Measurements from ENCODE around the gene MEIS1. TPM values are rescaled to one million over a fixed set of nuclear protein-coding genes. Genes with fewer than 3 reads are reported as not detected.

The MEIS1 gene
- 4.1 and 5.9 TPM in 2 replicates for total RNA-seq (2014; rRNA removed)
- percentile 49 among the genes with signal in this experiment for Bru-seq, nascent RNA
- BruChase-seq, experiment 1, labeled RNA remaining after a 6-hour chase = percentile 35 among the genes with signal in this experiment
- BruChase-seq, experiment 2, labeled RNA remaining after a 2-hour chase = percentile 35 among the genes with signal in this experiment
- long read RNA-seq, partial matches to known transcripts = 1 of 2 reads
- long read RNA-seq, other reads (novel, unspliced or antisense) = 1 of 2 reads

GRCh38 chr2:66434679-66435548 lies at the start of gene MEIS1:
Gene MEIS1, plus strand, starts transcription at chr2:66435125. Its CDS starts 732 bp downstream, at chr2:66435857.
- Histone ChIP-seq H3K36me3 (ENCODE audit: low read depth, low read length) (no peaks in the 10 kb centered on the region), H3K27ac (ENCODE audit: low read length) (peak within 1 kb of the TSS; percentile 55), H3K79me2 (ENCODE audit: low read length) (peaks cover 16% of the 10 kb centered on the region; the same call in 1 of the 2 replicates), H3K4me3 (ENCODE audit: low read length) (peak within 1 kb of the TSS; percentile 91), H3K9ac (ENCODE audit: low read length) (peak within 1 kb of the TSS; percentile 74), H3K9me2 (replicated peaks; ENCODE audit: low read length) (no peaks in the 10 kb centered on the region), H2AFZ (ENCODE audit: low read length) (peak within 1 kb of the TSS; percentile 91), H3K4me2 (ENCODE audit: low read length) (peak within 1 kb of the TSS; percentile 95), H3K9me3 (ENCODE audit: low read length) (no peaks in the 10 kb centered on the region), H3K4me1 (ENCODE audit: insufficient read depth, low read length) (no peaks in the 10 kb centered on the region), H4K20me1 (ENCODE audit: low read length) (no peaks in the 10 kb centered on the region), H3K27me3 (ENCODE audit: low read length) (no peaks in the 10 kb centered on the region), H3F3A (ENCODE audit: low read length, unreplicated experiment) (no peaks in the 10 kb centered on the region)
- TSS peak; percentile 79 for BruUV-seq (replicated peaks)
- ChIA-PET CTCF (interaction anchor here (0.6 to 1.0 kb wide), 3 partner anchors 63 to 1127 kb away, joined by 3 to 4 read pairs (median 3); no protein-coding TSS in a partner anchor), POLR2A (ENCODE audit: unreplicated experiment) (interaction anchor here (0.6 kb wide), 2 partner anchors 140 to 920 kb away, joined by 3 to 5 read pairs; no protein-coding TSS in a partner anchor)
- DNase-seq (peak; percentile 90), ATAC-seq (peak; percentile 77)
- intact Hi-C loops (cut with micrococcal nuclease) = loop anchor here (1.0 to 10.0 kb wide), 6 partner anchors 55 to 1597 kb away; partner anchors contain the start of gene ETAA1
- TF ChIP-seq EZH2phosphoT487 (IDR thresholded peaks at IDR 0.05; ENCODE audit: borderline replicate concordance, low read length) (no peak), EZH2 (IDR thresholded peaks at IDR 0.05; ENCODE audit: low read length, unreplicated experiment) (no peak), CTCF (conservative IDR thresholded peaks at IDR 0.05; ENCODE audit: low read depth, low read length) (no peak)

- no peak overlapping the region for H3K4me2 ChIP-seq (ENCODE audit: low read length)
- H3K9me2 ChIP-seq (replicated peaks; ENCODE audit: low read length) = no peaks in the 10 kb centered on the region
- no peak overlapping the region for H3K4me3 ChIP-seq (ENCODE audit: low read length)
- ATAC-seq (no peak), DNase-seq (no peak)
- H3K4me1 ChIP-seq (ENCODE audit: insufficient read depth, low read length) = peaks cover 14% of the 10 kb centered on the region
- no peak overlapping the region for H3K27ac ChIP-seq (ENCODE audit: low read length)
- no peak overlapping the region for H2AFZ ChIP-seq (ENCODE audit: low read length)
- peaks cover 55% of the 10 kb centered on the region for H3K27me3 ChIP-seq (ENCODE audit: low read length)
- H3K9ac ChIP-seq (ENCODE audit: low read length) = no peak overlapping the region
- H3K36me3 ChIP-seq (ENCODE audit: low read depth, low read length) = no peaks in the 10 kb centered on the region
- intact Hi-C loops (cut with micrococcal nuclease) = no loop called here
- no peaks in the 10 kb centered on the region for H4K20me1 ChIP-seq (ENCODE audit: low read length)
- TF ChIP-seq EZH2 (IDR thresholded peaks at IDR 0.05; ENCODE audit: low read length, unreplicated experiment) (no peak), EZH2phosphoT487 (IDR thresholded peaks at IDR 0.05; ENCODE audit: borderline replicate concordance, low read length) (no peak), CTCF (conservative IDR thresholded peaks at IDR 0.05; ENCODE audit: low read depth, low read length) (no peak)
- no peaks in the 10 kb centered on the region for H3K79me2 ChIP-seq (ENCODE audit: low read length)
- ChIA-PET POLR2A (ENCODE audit: unreplicated experiment) (no interaction called here), CTCF (no interaction called here)
- H3F3A ChIP-seq (ENCODE audit: low read length, unreplicated experiment) = no peaks in the 10 kb centered on the region
- no TSS peak for BruUV-seq (replicated peaks)
- H3K9me3 ChIP-seq (ENCODE audit: low read length) = no peaks in the 10 kb centered on the region
Measured at GRCh38 chr2:66387016-66387753, 47.7 kb upstream of the MEIS1 start.
